T-helper 17 cell (primary cell): ENCODE results near the gene C19orf25. TPM values are rescaled to one million over a fixed set of nuclear protein-coding genes. Genes with fewer than 3 reads are reported as not detected.
"Not testable (repeated sequence)": the region's sequence is repeated elsewhere in the genome, so short reads cannot be mapped to it uniquely, and the experiment has no call there.

ENCODE experiments used
- ATAC-seq: fragments of 150-1000 bp; cut with Tn5 transposase; 2 replicates; pipeline ENCODE4 v1.10.0; 2021; ENCODE audit warnings: mild to moderate bottlenecking, moderate library complexity
- DNase-seq, 3 donors: peaks; one replicate each; pipeline versions ENCODE4 v3.0.0 to v3.0.0-alpha.2; 2020 to 2021
- H3K9me3 ChIP-seq: one replicate; pipeline ENCODE4 v1.7.0; 2013; ENCODE audit warnings: low read length, mild to moderate bottlenecking; ENCODE audit not compliant: control insufficient read depth, poor library complexity, severe bottlenecking
- H3K27ac Mint-ChIP-seq: one replicate; pipeline ENCODE4 v1.8.0; 2022; ENCODE audit warnings: mild to moderate bottlenecking, moderate library complexity, mixed read lengths
- H3K27me3 Mint-ChIP-seq: one replicate; pipeline ENCODE4 v1.8.0; 2022; ENCODE audit warnings: mixed read lengths
- H3K36me3 Mint-ChIP-seq: one replicate; pipeline ENCODE4 v1.8.0; 2022; ENCODE audit warnings: low read depth, mixed read lengths
- H3K4me1 Mint-ChIP-seq: one replicate; pipeline ENCODE4 v1.8.0; 2022; ENCODE audit warnings: mild to moderate bottlenecking, mixed read lengths
- H3K4me3 Mint-ChIP-seq: one replicate; pipeline ENCODE4 v1.8.0; 2022; ENCODE audit warnings: mild to moderate bottlenecking, moderate library complexity, mixed read lengths
- total RNA-seq, 4 donors: library from RNA in 2 of 4; stranded (reverse) in 2 of 4; gene quantifications; one replicate each; pipeline ENCODE4 v1.2.3 and lab custom pipeline; 2022 to 2026

Gene C19orf25
- total RNA-seq, 2 donors from 2014 or later = 24.3 to 29.0 TPM

DNA sequence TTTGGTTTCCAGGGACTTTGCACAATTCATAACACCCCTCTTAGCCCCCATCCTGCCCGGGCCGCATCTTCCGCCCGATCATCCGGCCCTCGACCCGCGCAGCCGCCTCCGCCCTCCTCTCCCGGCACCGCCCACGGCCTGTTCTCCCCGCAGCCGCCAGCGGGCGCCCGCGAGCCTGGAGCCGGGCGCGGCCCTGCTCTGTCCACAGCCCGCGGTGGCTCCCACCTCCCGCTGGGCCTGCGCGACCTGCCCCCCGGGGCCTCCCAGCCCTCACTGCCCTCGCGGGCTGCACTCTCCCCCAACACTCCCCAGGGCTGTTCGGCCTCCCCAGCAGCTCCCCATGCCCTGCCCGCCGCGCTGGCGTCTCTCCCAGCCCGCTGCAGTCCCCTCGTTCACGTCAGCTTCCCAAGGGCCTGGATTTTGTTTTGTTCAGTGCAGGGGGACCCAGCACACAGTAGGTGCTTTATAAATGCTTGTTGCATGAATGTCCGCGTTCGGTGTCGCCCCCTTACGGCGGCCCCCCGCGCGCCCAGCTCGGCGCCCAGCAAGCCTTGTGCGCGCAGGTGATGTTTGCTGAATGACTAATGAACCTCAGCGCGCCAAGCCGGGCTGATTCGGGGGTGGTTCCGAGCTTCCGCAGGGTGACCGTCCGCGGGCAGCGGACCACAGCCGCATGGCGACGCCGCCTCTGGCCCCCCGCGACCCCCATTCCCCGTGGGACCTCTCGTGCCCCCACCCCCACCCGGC is 33.7 kb downstream of the C19orf25 start:
- no peak overlapping the region for H3K27ac Mint-ChIP-seq
- H3K36me3 Mint-ChIP-seq = peaks cover 9% of the 10 kb centered on the region
- DNase-seq (peak; percentile 67 to 75 (median 72)), ATAC-seq (peak; percentile 89)
- peaks cover 22% of the 10 kb centered on the region for H3K27me3 Mint-ChIP-seq
- H3K4me3 Mint-ChIP-seq = peak overlapping the region; percentile 78
- peaks cover 12% of the 10 kb centered on the region for H3K4me1 Mint-ChIP-seq
- no peaks in the 10 kb centered on the region for H3K9me3 ChIP-seq

DNA sequence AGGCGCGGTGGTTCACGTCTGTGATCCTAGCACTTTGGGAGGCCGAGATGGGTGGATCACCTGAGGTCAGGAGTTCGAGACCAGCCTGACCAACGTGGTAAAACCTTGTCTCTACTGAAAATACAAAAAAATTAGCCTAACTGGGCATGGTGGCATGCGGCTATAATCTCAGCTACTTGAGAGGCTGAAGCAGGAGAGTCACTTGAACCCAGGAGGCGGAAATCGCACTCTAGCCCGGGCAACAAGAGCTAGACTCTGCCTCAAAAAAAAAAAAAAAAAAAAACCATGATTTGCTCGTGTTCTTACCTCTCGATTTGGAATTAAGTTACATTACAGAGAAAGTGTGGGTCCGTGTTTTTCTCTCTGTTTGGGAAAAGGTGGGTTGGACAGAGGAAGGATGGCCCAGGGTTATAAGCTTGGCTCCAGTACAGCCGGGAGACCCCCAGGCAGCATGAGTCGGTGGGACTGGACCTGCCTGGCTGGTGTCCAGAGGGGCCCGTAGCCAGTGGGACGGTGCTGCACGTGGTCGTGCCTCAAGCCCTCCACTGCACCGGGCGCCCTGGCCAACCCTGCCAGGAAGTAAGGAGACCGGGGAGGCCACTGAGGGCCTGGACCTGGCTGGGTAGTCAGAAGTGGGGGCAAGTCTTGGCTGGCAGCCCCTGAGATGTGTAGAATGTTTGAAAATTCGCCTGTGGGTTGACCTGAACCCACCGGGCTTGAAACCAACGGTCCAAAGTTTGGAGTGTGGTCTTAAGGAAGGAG is 37.2 kb downstream of the C19orf25 start:
- no peak for DNase-seq
- no peaks in the 10 kb centered on the region for H3K27me3 Mint-ChIP-seq
- peak overlapping the region; percentile 24 for H3K27ac Mint-ChIP-seq
- H3K4me3 Mint-ChIP-seq = peak overlapping the region; percentile 52
- H3K4me1 Mint-ChIP-seq = peaks cover 22% of the 10 kb centered on the region
- no peak for ATAC-seq
- H3K36me3 Mint-ChIP-seq = peaks cover 6% of the 10 kb centered on the region
- no peaks in the 10 kb centered on the region for H3K9me3 ChIP-seq

DNA sequence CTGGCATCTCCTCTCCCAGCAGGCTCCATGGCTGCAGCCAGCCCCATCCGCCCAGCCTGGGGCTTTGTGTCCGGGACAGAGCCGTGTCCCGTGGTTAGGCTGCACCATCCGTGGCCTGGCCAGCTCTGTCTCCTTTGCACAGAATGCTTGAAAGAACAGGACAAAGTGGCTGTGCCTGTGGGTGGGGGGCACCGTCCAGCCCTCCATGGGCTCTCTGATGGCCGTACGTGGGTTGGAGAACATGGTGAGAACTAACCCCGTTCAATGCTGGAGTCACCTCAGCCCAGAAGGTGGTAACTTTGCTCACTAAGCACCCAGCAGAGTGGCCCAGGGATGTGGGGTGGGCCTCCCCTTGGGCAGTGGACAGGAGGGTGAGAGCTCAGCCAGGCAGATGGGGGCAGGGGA is 38.0 kb downstream of the C19orf25 start:
- H3K4me1 Mint-ChIP-seq = peaks cover 20% of the 10 kb centered on the region
- no peak for DNase-seq
- H3K4me3 Mint-ChIP-seq = peak overlapping the region; percentile 70
- peak overlapping the region; percentile 96 for H3K27ac Mint-ChIP-seq
- peaks cover 6% of the 10 kb centered on the region for H3K36me3 Mint-ChIP-seq
- ATAC-seq = no peak
- no peaks in the 10 kb centered on the region for H3K9me3 ChIP-seq
- no peaks in the 10 kb centered on the region for H3K27me3 Mint-ChIP-seq

DNA sequence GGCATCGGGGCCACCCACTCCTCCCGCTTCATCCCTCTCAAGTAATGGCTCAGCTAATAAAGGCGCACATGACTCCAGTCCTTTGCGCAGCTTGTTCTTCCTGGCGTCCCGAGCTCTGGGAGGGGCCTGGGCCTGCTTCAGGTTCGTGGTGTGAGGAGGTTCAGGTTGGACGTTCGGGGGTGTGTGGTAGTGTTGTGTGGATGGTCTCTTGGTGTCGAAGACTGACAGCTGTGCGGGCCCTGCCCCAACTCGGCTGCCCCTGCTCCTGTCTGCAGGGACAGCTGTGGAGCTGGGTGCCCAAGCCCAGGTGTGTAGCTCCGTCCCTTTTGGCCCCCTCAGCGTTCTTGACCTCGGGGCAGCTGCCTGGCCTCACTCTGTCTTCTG is 38.6 kb downstream of the C19orf25 start:
- H3K36me3 Mint-ChIP-seq = peaks cover 6% of the 10 kb centered on the region

DNA sequence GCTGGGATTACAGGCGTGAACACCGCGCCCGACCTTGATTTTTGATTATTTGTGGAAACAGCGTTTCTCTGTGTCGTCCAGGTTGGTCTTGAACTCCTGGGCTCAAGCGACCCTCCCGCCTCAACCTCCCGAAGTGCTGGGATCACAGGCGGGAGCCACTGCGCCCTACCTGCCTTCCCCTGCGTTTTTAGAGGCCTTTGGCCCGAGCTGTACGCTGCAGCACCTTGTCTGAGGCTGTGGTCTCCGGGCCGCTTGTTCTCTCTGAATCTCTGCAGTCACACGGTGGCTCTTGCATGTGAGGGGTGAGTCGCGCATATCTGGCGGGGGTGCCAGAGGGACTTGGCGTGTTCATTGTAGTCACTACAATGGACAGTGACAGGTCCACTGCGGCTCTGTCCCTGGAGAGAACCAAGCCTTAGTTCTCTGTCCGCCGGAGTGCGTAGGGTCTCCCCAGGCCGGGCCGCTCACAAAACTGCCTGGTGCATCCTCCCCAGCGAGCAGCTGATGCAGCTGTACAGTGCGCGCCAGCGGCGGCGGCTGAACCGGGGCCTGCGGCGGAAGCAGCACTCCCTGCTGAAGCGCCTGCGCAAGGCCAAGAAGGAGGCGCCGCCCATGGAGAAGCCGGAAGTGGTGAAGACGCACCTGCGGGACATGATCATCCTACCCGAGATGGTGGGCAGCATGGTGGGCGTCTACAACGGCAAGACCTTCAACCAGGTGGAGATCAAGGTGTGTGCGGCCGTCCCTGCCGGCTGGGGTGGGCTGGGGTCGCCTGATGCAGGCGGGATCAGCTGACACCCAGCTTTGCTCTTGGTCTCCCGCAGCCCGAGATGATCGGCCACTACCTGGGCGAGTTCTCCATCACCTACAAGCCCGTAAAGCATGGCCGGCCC is 39.2 kb downstream of the C19orf25 start:
- not testable (repeated sequence) for DNase-seq, H3K9me3 ChIP-seq, H3K36me3 Mint-ChIP-seq, H3K27me3 Mint-ChIP-seq, ATAC-seq
- peak overlapping the region; percentile 98 for H3K4me3 Mint-ChIP-seq
- peak overlapping the region; percentile 96 for H3K27ac Mint-ChIP-seq
- peaks cover 18% of the 10 kb centered on the region for H3K4me1 Mint-ChIP-seq

More for the DNA sequence above, 38.6 kb downstream of the C19orf25 start:
- peak overlapping the region; percentile 96 for H3K27ac Mint-ChIP-seq
- peak overlapping the region; percentile 59 for H3K4me3 Mint-ChIP-seq
- DNase-seq (no peak), ATAC-seq (no peak)
- H3K9me3 ChIP-seq = no peaks in the 10 kb centered on the region
- no peaks in the 10 kb centered on the region for H3K27me3 Mint-ChIP-seq
- H3K4me1 Mint-ChIP-seq = peaks cover 19% of the 10 kb centered on the region

DNA sequence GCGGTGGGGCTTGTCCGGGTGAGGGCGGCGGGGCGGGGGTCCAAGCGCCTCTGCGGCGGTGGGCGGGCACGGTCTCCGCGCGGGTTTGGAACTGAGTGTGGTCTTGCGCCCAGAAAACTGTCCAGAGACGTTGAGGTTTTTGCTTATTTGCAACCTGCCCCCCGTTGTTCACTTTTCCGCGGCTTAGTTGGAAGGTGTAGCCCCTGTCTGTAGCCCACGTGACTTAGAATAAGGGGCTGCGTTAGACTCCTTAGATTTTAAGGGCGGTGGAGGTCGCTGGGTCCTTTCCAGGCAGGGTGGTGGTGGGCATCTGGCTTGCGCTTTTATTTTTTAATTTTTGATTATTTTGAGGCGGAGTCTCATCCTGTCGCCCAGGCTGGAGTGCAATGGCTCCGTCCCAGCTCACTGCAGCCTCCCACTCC is 40.1 kb downstream of the C19orf25 start:
- Mint-ChIP-seq H3K36me3 (peaks cover 6% of the 10 kb centered on the region), H3K27ac (peak overlapping the region; percentile 96), H3K4me1 (peaks cover 18% of the 10 kb centered on the region), H3K27me3 (no peaks in the 10 kb centered on the region), H3K4me3 (peak overlapping the region; percentile 98)
- no peak for DNase-seq
- no peak for ATAC-seq
- H3K9me3 ChIP-seq = no peaks in the 10 kb centered on the region

DNA sequence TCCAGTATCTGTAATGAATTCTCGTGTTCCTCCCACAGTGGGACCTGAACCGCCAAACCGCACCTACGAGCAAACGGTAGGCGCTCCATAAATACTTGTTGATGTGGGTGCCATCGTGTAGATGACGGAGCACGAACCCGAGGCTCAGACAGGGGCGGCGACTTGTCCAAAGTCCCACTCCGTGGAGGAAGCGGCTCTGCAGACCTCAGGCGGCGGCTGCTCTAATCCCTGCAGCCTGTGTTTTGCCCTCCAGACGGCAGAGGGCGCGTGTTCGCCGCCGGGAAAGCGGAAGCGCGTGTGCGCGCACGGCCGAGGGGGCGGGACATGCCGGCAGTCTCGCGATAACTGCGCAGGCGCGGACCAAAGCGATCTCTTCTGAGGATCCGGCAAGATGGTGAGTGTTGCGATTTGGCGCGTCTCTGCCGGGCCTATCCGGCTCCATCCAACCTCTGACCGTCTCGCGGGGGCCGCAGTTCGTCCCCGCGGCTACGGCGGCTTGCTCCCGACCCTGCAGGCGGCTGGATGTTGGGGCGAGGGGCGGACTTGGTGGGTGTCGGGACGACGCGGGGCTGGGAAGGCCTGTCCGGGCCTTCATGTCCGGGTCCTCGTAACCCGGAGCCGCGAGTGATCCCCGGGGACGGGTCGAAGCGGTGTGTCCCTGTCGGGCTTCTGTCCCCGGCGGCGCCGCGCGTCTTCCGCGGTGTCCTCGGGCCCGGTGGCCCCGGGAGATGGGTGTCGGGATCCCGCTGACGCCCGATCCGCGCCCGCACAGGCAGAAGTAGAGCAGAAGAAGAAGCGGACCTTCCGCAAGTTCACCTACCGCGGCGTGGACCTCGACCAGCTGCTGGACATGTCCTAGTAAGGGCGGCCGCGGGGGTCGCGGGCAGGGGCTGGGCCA is 40.7 kb downstream of the C19orf25 start, which contains the start of gene RPS15:
Gene RPS15, plus strand, starts transcription at position 362 of the 898 bp plus-strand sequence. Its CDS starts 30 bp downstream, at position 392.
- peak; percentile 88 for ATAC-seq
- Mint-ChIP-seq H3K4me3 (peak within 1 kb of the TSS; percentile 98), H3K36me3 (peaks cover 6% of the 10 kb centered on the region), H3K27me3 (no peaks in the 10 kb centered on the region), H3K4me1 (peaks cover 18% of the 10 kb centered on the region), H3K27ac (peak within 1 kb of the TSS; percentile 96)
- DNase-seq = peak; percentile 93 to 96 (median 96)
- no peaks in the 10 kb centered on the region for H3K9me3 ChIP-seq

DNA sequence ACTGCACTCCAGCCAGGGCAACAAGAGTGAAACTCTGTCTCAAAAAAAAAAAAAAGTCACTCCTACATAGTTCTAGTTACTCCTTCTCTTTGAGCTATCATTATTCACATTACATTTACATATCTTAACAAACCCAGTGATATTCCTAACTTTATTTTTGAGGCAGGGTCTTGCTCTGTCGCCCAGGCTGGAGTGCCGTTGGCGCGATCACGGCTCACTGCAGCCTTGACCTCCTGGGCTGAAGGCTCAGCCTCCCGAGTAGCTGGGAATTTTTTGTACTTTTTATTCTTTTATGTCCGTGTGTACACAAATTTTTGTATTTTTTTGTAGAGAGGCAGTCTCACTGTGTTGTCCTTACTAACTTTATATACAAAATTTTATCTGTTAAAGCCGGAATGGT is 41.4 kb downstream of the C19orf25 start:
- Mint-ChIP-seq H3K27ac (peak overlapping the region; percentile 96), H3K36me3 (peaks cover 6% of the 10 kb centered on the region), H3K27me3 (no peaks in the 10 kb centered on the region), H3K4me1 (peaks cover 18% of the 10 kb centered on the region), H3K4me3 (peak overlapping the region; percentile 98)
- DNase-seq (no peak), ATAC-seq (no peak)
- no peaks in the 10 kb centered on the region for H3K9me3 ChIP-seq

DNA sequence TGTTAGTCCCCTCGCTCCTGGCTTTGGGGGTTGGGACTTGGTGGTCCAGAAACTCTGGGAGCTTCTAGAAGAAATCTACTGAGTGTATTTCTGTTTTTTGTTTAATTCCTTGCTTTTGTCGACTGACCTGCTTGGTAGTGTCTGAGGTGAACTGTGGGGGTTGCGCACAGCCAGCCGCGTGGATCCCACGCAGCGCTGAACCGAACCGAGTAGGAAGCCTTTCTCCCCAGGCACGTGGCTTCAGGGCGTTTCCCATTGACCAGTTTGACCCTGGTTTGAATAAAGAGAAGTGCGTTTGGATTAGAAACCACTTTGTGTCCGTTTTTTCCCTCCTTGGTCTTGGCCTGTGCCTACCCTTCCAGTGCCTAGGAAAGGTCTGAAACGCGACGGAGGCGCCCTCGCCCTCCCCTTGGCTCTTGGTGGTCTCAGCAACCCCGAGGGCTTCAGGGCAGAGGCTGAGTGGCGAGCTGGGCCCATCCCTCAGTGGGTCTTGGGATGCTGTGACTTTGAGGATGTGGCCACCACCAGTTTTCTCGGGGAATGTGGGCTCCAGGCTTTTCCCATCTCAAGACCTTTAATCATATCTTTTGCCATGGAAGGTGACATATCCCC is 43.5 kb downstream of the C19orf25 start:
- H3K4me1 Mint-ChIP-seq = peaks cover 16% of the 10 kb centered on the region
- no peak for DNase-seq
- no peak overlapping the region for H3K4me3 Mint-ChIP-seq
- H3K36me3 Mint-ChIP-seq = peaks cover 6% of the 10 kb centered on the region
- H3K27me3 Mint-ChIP-seq = no peaks in the 10 kb centered on the region
- peak overlapping the region; percentile 74 for H3K27ac Mint-ChIP-seq
- H3K9me3 ChIP-seq = no peaks in the 10 kb centered on the region
- ATAC-seq = no peak

DNA sequence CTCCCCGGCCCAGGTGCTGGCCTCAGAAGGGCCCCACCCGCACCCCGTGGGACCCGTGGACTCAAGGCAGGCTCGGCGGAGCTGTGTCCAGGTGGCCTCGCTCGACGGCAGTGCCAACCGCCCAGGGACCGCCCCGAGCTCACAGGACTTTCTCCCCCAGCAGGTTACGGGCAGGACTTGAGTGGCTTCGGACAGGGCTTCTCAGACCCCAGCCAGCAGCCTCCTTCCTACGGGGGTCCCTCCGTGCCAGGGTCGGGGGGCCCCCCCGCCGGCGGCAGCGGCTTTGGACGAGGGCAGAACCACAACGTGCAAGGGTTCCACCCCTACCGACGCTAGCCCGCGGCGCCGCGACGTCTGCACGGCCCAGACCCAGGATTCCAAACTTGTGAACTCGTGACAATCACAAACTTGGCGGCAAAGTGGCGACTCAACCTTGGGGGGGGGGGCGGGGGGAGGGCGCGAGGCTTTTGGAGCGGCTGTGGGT is 44.4 kb downstream of the C19orf25 start:
- H3K36me3 Mint-ChIP-seq = peaks cover 3% of the 10 kb centered on the region
- no peak overlapping the region for H3K4me3 Mint-ChIP-seq
- H3K9me3 ChIP-seq = no peaks in the 10 kb centered on the region
- H3K4me1 Mint-ChIP-seq = peaks cover 10% of the 10 kb centered on the region
- ATAC-seq (no peak), DNase-seq (no peak)
- no peaks in the 10 kb centered on the region for H3K27me3 Mint-ChIP-seq
- H3K27ac Mint-ChIP-seq = no peak overlapping the region

DNA sequence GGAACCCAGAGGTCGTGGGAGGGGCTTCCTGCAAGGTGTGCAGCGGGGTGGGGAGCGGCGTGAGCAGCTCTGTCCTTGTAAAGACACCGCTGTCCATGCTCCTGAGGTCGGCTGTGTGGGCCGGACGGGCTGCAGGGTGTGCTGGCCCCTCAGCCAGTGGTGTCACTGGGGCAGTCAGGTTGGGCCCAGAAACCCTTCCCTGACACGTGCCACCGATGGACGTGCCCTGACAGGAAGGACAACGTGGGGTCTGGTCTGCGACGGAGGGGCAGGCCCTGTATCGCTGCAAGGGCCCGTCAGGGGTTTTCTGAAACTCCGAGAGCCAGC is 45.0 kb downstream of the C19orf25 start:
- Mint-ChIP-seq H3K27ac (no peak overlapping the region), H3K4me1 (peaks cover 5% of the 10 kb centered on the region), H3K4me3 (no peak overlapping the region), H3K36me3 (peaks cover 3% of the 10 kb centered on the region), H3K27me3 (no peaks in the 10 kb centered on the region)
- no peaks in the 10 kb centered on the region for H3K9me3 ChIP-seq
- ATAC-seq = no peak
- no peak for DNase-seq
